Mesothelial cell of epicardium (in vitro differentiated cells): ENCODE data around the gene MXD1. TPM values are rescaled to one million over a fixed set of nuclear protein-coding genes. Genes with fewer than 3 reads are reported as not detected.

Source experiments
- DNase-seq, 2 experiments: peaks; one replicate each; pipeline ENCODE4 v3.0.0; 2021; ENCODE audit warnings: low spot score in 2 of 2; ENCODE audit not compliant: unreplicated experiment in 2 of 2
- H3K27ac Mint-ChIP-seq: 2 replicates; pipeline ENCODE4 v1.8.0; 2021; ENCODE audit warnings: mixed read lengths
- H3K27me3 Mint-ChIP-seq: 2 replicates; pipeline ENCODE4 v1.8.0; 2021; ENCODE audit warnings: low read depth, mixed read lengths
- H3K36me3 Mint-ChIP-seq: 2 replicates; pipeline ENCODE4 v1.8.0; 2021; ENCODE audit warnings: mixed read lengths
- H3K4me1 Mint-ChIP-seq: 2 replicates; pipeline ENCODE4 v1.8.0; 2021; ENCODE audit warnings: mixed read lengths
- H3K4me3 Mint-ChIP-seq: 2 replicates; pipeline ENCODE4 v1.8.0; 2021; ENCODE audit warnings: mild to moderate bottlenecking, moderate library complexity, mixed read lengths
- H3K9me3 Mint-ChIP-seq: 2 replicates; pipeline ENCODE4 v1.8.0; 2021; ENCODE audit warnings: mixed read lengths
- CTCF ChIP-seq: fragments of 200-600 bp; sonication (generic); IDR thresholded peaks from one replicate; pipeline ENCODE4 v1.5.0; 2021; ENCODE audit warnings: antibody characterized with exemption; ENCODE audit not compliant: unreplicated experiment
- total RNA-seq: library from RNA; stranded (reverse); gene quantifications from 3 replicates; pipeline ENCODE4 v1.2.1, GENCODE V29; 2021

MXD1 gene
- total RNA-seq, 1 donor from 2014 or later, result 8.7 TPM

- Mint-ChIP-seq H3K27me3 (no peaks in the 10 kb centered on the region), H3K4me3 (no peak overlapping the region), H3K4me1 (no peaks in the 10 kb centered on the region), H3K27ac (no peak overlapping the region), H3K9me3 (no peaks in the 10 kb centered on the region), H3K36me3 (no peaks in the 10 kb centered on the region)
- TF ChIP-seq CTCF, result no peak
- no peak for DNase-seq
These were observed 55.1 kb downstream of the MXD1 start for GRCh38 chr2:69969991-69970390.

DNA sequence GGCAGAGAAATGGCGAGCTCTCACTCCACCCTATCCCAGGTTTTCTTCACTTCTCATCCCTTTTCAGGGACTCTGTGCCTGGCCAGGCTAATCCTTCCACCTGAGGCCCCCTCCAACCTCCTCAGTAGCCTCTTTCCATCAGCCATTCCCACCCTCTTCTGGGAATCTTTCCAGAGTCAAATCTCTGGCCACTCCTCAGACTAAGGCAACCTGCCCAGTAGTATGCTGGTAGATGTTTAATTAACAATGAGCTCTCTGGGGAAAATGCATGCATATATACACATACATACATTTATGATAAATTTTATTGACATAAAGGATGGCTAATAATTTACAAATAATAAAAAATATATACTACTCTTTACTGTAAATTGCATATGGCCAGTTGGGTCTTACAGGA, 57.9 kb downstream of the MXD1 start:
- H3K27ac Mint-ChIP-seq, result no peak overlapping the region
- DNase-seq, result no peak

GRCh38 chr2:69973335-69973735, 58.4 kb downstream of the MXD1 start:
- H3K4me1 Mint-ChIP-seq, result peaks cover 9% of the 10 kb centered on the region
- no peak for TF ChIP-seq CTCF
- no peaks in the 10 kb centered on the region for H3K36me3 Mint-ChIP-seq
- no peaks in the 10 kb centered on the region for H3K27me3 Mint-ChIP-seq
- H3K27ac Mint-ChIP-seq, result no peak overlapping the region
- no peak for DNase-seq
- no peaks in the 10 kb centered on the region for H3K9me3 Mint-ChIP-seq
- H3K4me3 Mint-ChIP-seq, result no peak overlapping the region

More for the DNA sequence above, 57.9 kb downstream of the MXD1 start:
- Mint-ChIP-seq H3K9me3 (no peaks in the 10 kb centered on the region), H3K27me3 (no peaks in the 10 kb centered on the region), H3K4me1 (peaks cover 7% of the 10 kb centered on the region), H3K36me3 (no peaks in the 10 kb centered on the region), H3K4me3 (no peak overlapping the region)
- TF ChIP-seq CTCF, result no peak

DNA sequence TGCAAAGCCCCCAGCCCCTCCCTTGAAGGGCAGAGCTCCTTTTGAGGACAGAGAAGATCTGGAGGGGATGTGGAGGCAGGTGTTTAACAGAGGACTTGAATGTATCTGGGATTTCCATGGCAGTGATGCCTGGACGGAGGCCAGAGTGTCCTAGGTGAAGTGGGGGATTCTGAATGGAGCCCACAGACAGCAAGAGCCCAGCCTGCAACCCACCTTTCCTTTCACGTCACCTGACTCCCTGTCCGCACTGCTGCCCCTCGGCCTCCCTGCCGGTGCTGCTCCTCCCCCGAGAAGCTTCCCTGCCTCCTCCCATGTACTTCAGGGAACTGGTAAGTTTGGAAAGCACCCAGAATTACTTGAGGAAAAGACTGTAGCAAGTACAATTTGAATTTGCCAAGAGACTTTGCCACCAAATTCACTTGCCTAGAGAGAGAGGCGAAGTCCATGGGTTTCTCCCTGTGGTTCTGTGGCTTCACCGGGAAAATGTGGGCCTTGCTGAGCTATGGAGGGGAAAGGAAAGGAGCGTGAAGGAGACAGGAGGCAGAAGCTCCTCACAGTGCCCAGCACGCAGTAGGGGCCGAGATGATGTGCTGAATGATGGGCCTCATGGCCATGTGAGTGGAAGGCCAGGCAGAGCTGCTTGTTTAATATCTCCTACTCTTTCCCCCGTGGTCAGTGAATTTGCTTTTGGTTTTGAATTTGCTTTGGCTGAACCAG, 60.4 kb downstream of the MXD1 start:
- peaks cover 12% of the 10 kb centered on the region for H3K4me1 Mint-ChIP-seq
- TF ChIP-seq CTCF, result no peak
- no peak for DNase-seq
- H3K36me3 Mint-ChIP-seq, result no peaks in the 10 kb centered on the region
- no peaks in the 10 kb centered on the region for H3K9me3 Mint-ChIP-seq
- no peaks in the 10 kb centered on the region for H3K27me3 Mint-ChIP-seq
- no peak overlapping the region for H3K4me3 Mint-ChIP-seq
- H3K27ac Mint-ChIP-seq, result no peak overlapping the region

DNA sequence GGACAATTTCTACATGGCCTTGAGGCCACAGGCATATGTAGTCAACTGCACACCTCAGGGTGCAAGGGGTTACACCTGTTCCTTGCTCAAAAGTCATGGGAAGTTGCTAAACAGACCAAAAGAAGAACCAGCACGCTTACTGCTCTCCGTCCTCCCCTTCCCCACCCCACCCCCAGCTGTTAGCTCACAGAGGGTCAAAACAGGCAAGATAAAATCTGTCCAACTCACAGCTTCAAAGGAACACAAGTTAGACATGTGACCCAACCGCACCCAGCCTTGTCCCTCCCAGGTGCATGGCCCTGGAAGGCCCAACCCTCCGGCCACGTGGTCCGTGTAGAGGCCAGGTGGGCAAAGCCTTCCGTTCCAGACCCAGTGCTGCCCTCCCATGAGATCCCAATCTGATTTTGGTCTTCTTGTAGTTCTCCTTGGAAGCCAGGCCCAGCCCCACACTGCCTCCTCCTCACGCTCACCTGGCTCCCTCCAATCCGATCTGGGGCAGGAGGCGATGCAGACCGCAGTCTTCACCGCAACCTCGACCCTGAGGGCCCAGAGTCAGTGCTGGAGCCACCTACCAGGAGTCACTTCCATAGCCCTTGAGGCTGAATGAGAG, 61.0 kb downstream of the MXD1 start:
- H3K27me3 Mint-ChIP-seq, result no peaks in the 10 kb centered on the region
- TF ChIP-seq CTCF, result no peak
- no peak overlapping the region for H3K4me3 Mint-ChIP-seq
- H3K4me1 Mint-ChIP-seq, result peaks cover 12% of the 10 kb centered on the region
- no peak for DNase-seq
- H3K9me3 Mint-ChIP-seq, result no peaks in the 10 kb centered on the region
- no peaks in the 10 kb centered on the region for H3K36me3 Mint-ChIP-seq
- H3K27ac Mint-ChIP-seq, result no peak overlapping the region
